ENCODE measurements around the gene HDAC4. TPM values are rescaled to one million over a fixed set of nuclear protein-coding genes. Genes with fewer than 3 reads are reported as not detected.

The HDAC4 gene
- total and polyA plus RNA-seq, 9 donors = 10.1 to 17.6 (median 13.3) TPM

- Histone ChIP-seq H3K4me1 (ENCODE audit: control insufficient read depth, insufficient read depth, low read length) (peaks cover 6% of the 10 kb centered on the region), H3K27ac (ENCODE audit: low read length) (no peak overlapping the region), H3K27me3 (ENCODE audit: control insufficient read depth, insufficient read depth, low read length) (no peaks in the 10 kb centered on the region), H3K4me3 (ENCODE audit: low read length) (no peak overlapping the region), H3K36me3 (ENCODE audit: control insufficient read depth, insufficient read depth, low read length) (peaks cover 66% of the 10 kb centered on the region), H3K9me3 (replicated peaks; ENCODE audit: control insufficient read depth, low read depth, low read length) (no peaks in the 10 kb centered on the region)
- no peak for DNase-seq
- 86% methylated on average over 24 of the region's 24 CpGs for WGBS (ENCODE audit: insufficient coverage)
Measured at GRCh38 chr2:239084007-239084406, 316.8 kb downstream of the HDAC4 start.

GRCh38 chr2:239082425-239082824, 318.4 kb downstream of the HDAC4 start:
- Histone ChIP-seq H3K4me1 (ENCODE audit: control insufficient read depth, insufficient read depth, low read length) (peaks cover 6% of the 10 kb centered on the region), H3K4me3 (ENCODE audit: low read length) (no peak overlapping the region), H3K27ac (ENCODE audit: low read length) (no peak overlapping the region), H3K36me3 (ENCODE audit: control insufficient read depth, insufficient read depth, low read length) (peaks cover 63% of the 10 kb centered on the region), H3K27me3 (ENCODE audit: control insufficient read depth, insufficient read depth, low read length) (no peaks in the 10 kb centered on the region), H3K9me3 (replicated peaks; ENCODE audit: control insufficient read depth, low read depth, low read length) (no peaks in the 10 kb centered on the region)
- 75% methylated on average over 13 of the region's 14 CpGs for WGBS (ENCODE audit: insufficient coverage)
- DNase-seq = no peak

- WGBS (ENCODE audit: insufficient coverage) = 59% methylated on average over 18 of the region's 18 CpGs
- H3K27ac ChIP-seq (ENCODE audit: low read length) = no peak overlapping the region
- no peaks in the 10 kb centered on the region for H3K9me3 ChIP-seq (replicated peaks; ENCODE audit: control insufficient read depth, low read depth, low read length)
- H3K4me1 ChIP-seq (ENCODE audit: control insufficient read depth, insufficient read depth, low read length) = peaks cover 6% of the 10 kb centered on the region
- H3K36me3 ChIP-seq (ENCODE audit: control insufficient read depth, insufficient read depth, low read length) = peaks cover 64% of the 10 kb centered on the region
- H3K27me3 ChIP-seq (ENCODE audit: control insufficient read depth, insufficient read depth, low read length) = no peaks in the 10 kb centered on the region
- no peak overlapping the region for H3K4me3 ChIP-seq (ENCODE audit: low read length)
- no peak for DNase-seq
Measured at GRCh38 chr2:239081622-239082021, 319.2 kb downstream of the HDAC4 start.

GRCh38 chr2:239081046-239081445, 319.8 kb downstream of the HDAC4 start:
- DNase-seq = no peak

GRCh38 chr2:239079671-239080294, 321.0 kb downstream of the HDAC4 start:
- H3K4me3 ChIP-seq (ENCODE audit: low read length) = no peak overlapping the region
- H3K36me3 ChIP-seq (ENCODE audit: control insufficient read depth, insufficient read depth, low read length) = peaks cover 73% of the 10 kb centered on the region
- 89% methylated on average over 10 of the region's 16 CpGs for WGBS (ENCODE audit: insufficient coverage)
- no peak for DNase-seq
- H3K4me1 ChIP-seq (ENCODE audit: control insufficient read depth, insufficient read depth, low read length) = peaks cover 13% of the 10 kb centered on the region
- no peak overlapping the region for H3K27ac ChIP-seq (ENCODE audit: low read length)
- H3K27me3 ChIP-seq (ENCODE audit: control insufficient read depth, insufficient read depth, low read length) = no peaks in the 10 kb centered on the region
- no peaks in the 10 kb centered on the region for H3K9me3 ChIP-seq (replicated peaks; ENCODE audit: control insufficient read depth, low read depth, low read length)

More at GRCh38 chr2:239081046-239081445, 319.8 kb downstream of the HDAC4 start:
- Histone ChIP-seq H3K4me1 (ENCODE audit: control insufficient read depth, insufficient read depth, low read length) (peaks cover 9% of the 10 kb centered on the region), H3K27ac (ENCODE audit: low read length) (no peak overlapping the region), H3K36me3 (ENCODE audit: control insufficient read depth, insufficient read depth, low read length) (peaks cover 64% of the 10 kb centered on the region), H3K4me3 (ENCODE audit: low read length) (no peak overlapping the region), H3K27me3 (ENCODE audit: control insufficient read depth, insufficient read depth, low read length) (no peaks in the 10 kb centered on the region), H3K9me3 (replicated peaks; ENCODE audit: control insufficient read depth, low read depth, low read length) (no peaks in the 10 kb centered on the region)
- WGBS (ENCODE audit: insufficient coverage) = 83% methylated on average over 19 of the region's 19 CpGs

- H3K27ac ChIP-seq (ENCODE audit: low read length) = no peak overlapping the region
- WGBS (ENCODE audit: insufficient coverage) = 66% methylated on average over 18 of the region's 25 CpGs
- no peaks in the 10 kb centered on the region for H3K9me3 ChIP-seq (replicated peaks; ENCODE audit: control insufficient read depth, low read depth, low read length)
- no peak overlapping the region for H3K4me3 ChIP-seq (ENCODE audit: low read length)
- peaks cover 79% of the 10 kb centered on the region for H3K36me3 ChIP-seq (ENCODE audit: control insufficient read depth, insufficient read depth, low read length)
- no peaks in the 10 kb centered on the region for H3K27me3 ChIP-seq (ENCODE audit: control insufficient read depth, insufficient read depth, low read length)
- H3K4me1 ChIP-seq (ENCODE audit: control insufficient read depth, insufficient read depth, low read length) = peaks cover 13% of the 10 kb centered on the region
- DNase-seq = no peak
Measured at GRCh38 chr2:239078128-239078924, 322.5 kb downstream of the HDAC4 start.

GRCh38 chr2:239077260-239077659, 323.6 kb downstream of the HDAC4 start:
- H3K27me3 ChIP-seq (ENCODE audit: control insufficient read depth, insufficient read depth, low read length) = no peaks in the 10 kb centered on the region
- WGBS (ENCODE audit: insufficient coverage) = 92% methylated on average over 7 of the region's 15 CpGs
- peaks cover 10% of the 10 kb centered on the region for H3K4me1 ChIP-seq (ENCODE audit: control insufficient read depth, insufficient read depth, low read length)
- no peak overlapping the region for H3K4me3 ChIP-seq (ENCODE audit: low read length)
- H3K9me3 ChIP-seq (replicated peaks; ENCODE audit: control insufficient read depth, low read depth, low read length) = no peaks in the 10 kb centered on the region
- no peak overlapping the region for H3K27ac ChIP-seq (ENCODE audit: low read length)
- no peak for DNase-seq
- peaks cover 83% of the 10 kb centered on the region for H3K36me3 ChIP-seq (ENCODE audit: control insufficient read depth, insufficient read depth, low read length)

- Histone ChIP-seq H3K9me3 (replicated peaks; ENCODE audit: control insufficient read depth, low read depth, low read length) (peaks cover 2% of the 10 kb centered on the region), H3K27me3 (ENCODE audit: control insufficient read depth, insufficient read depth, low read length) (no peaks in the 10 kb centered on the region), H3K4me1 (ENCODE audit: control insufficient read depth, insufficient read depth, low read length) (peaks cover 10% of the 10 kb centered on the region), H3K36me3 (ENCODE audit: control insufficient read depth, insufficient read depth, low read length) (peaks cover 82% of the 10 kb centered on the region), H3K27ac (ENCODE audit: low read length) (no peak overlapping the region), H3K4me3 (ENCODE audit: low read length) (no peak overlapping the region)
- 74% methylated on average over 25 of the region's 27 CpGs for WGBS (ENCODE audit: insufficient coverage)
- DNase-seq = no peak
Measured at GRCh38 chr2:239075918-239076758, 324.7 kb downstream of the HDAC4 start.

- Histone ChIP-seq H3K4me1 (ENCODE audit: control insufficient read depth, insufficient read depth, low read length) (peaks cover 7% of the 10 kb centered on the region), H3K9me3 (replicated peaks; ENCODE audit: control insufficient read depth, low read depth, low read length) (peaks cover 2% of the 10 kb centered on the region), H3K36me3 (ENCODE audit: control insufficient read depth, insufficient read depth, low read length) (peaks cover 64% of the 10 kb centered on the region), H3K27me3 (ENCODE audit: control insufficient read depth, insufficient read depth, low read length) (no peaks in the 10 kb centered on the region), H3K4me3 (ENCODE audit: low read length) (no peak overlapping the region), H3K27ac (ENCODE audit: low read length) (no peak overlapping the region)
- DNase-seq = no peak
- WGBS (ENCODE audit: insufficient coverage) = 84% methylated on average over 11 of the region's 18 CpGs
Measured at GRCh38 chr2:239073745-239074530, 326.9 kb downstream of the HDAC4 start.

All from muscle of leg (tissue), 11 donors.